ENCODE measurements around the gene GRAP.
"Not testable (repeated sequence)": the region's sequence is repeated elsewhere in the genome, so short reads cannot be mapped to it uniquely, and the experiment has no call there.

The GRAP gene

DNA sequence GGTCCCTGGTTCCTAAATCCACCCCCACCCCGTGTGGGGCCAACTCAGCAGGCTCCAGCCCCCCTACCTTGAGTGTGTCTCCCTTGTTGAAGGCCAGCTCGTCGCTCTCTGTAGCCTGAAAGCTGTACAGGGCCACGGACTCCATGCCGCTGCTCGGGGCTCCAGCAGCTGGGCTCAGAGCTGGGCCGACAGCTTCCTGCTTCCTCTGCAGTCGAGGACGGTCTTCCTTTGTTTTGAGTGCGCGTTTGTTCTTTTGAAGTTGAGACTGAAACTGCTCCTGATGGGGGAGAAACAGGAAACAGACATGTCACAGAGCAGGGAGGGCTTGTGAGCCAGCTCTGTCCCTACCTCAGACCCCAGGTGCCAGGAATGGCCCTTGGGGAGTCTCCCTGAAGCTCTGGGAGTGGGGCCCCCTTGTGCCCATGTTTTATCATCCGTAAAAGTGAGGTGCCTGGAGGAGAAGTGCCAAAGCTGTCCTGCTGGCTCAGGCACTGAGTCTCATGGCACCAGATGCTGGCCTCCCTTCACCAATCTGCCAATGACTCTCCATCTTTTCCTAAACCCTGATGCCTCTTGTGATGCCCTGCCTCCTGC lies at the start of gene GRAP:
GRAP (minus strand) TSS at position 176 of the 594 bp plus-strand sequence; CDS start at position 145, 31 bp downstream.
- FAIRE-seq = not testable (repeated sequence)

DNA sequence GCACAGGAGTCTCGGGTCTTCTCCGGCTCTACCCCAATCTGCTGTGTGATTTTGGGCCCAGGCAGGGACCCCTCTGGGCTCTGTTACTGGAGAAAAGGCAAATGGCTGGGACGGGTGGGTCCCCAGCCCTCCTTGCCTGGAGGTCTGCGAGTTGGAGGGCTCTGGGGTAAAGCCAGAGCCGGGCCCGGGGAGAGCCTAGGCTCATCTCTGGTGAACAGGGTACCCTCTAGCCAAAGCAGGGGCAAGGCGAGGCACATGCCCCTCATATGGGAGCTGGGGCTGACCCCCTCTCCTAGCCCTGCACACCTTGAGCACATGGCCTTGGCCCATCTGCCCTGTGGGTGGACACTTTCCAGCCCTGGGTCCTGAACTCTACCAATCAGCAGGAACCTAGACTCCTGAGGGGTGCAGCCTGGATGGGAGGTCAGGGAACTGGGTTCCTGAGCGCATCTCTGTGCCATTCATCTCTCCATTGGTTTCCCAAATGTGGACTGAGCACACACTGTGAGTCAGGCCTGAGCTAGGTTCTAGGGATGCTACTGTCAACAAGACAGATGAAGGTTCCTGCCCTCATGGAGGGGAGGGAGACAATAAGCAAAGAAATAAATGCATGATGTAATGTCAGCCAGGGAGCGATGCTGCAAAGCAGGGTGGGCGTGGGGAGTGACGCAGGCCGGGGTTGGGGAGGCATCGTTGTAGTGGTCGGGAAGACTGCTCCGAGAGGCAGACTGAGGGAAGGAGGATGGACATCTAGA lies 47.1 kb upstream of the GRAP start:
- FAIRE-seq = not testable (repeated sequence)

DNA sequence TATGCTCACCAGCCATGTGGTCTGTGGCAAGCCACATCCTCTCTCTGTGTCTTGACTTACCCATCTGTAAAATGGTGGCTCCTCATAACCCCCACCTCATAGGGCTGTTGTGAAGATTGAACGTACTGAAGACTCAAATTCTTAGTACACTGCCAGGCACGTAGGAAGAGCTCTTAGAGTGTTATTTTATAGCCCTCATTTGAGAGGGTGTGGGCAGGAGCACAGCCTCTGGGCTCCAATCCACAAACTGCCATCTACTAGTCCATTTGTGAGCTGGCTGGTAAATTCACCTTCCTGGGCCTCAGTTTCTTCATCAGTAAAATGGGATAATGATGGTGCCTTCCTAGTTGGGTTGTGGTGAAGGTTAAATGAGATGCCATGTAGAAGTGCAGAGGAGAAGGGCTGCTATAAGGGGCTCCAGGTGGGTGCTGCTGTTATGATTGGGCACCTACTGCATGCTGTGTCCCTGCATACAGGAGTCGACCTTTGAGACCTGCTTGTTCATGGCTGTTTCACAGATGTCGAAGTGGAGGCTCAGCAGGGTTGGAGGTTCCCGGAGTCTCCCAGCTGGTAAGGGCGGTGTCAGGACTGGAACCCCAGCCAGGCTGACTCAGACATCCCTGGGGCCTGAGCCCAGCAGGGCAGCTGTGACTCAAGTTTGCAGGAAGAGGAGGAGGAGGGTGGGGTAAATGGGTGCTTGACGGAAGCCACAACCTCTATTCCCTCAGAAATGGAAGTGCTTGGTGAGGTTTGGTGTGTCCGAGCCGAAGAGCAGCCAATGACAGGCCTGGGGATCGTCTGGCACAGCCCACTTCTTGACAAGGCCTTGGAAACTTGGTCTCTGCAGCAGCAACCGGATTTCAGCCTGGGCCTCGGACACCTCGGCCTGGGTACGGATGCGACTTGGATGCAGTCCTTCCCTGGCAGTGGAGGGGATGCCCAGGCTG lies 46.3 kb upstream of the GRAP start:
- FAIRE-seq = not testable (repeated sequence)

DNA sequence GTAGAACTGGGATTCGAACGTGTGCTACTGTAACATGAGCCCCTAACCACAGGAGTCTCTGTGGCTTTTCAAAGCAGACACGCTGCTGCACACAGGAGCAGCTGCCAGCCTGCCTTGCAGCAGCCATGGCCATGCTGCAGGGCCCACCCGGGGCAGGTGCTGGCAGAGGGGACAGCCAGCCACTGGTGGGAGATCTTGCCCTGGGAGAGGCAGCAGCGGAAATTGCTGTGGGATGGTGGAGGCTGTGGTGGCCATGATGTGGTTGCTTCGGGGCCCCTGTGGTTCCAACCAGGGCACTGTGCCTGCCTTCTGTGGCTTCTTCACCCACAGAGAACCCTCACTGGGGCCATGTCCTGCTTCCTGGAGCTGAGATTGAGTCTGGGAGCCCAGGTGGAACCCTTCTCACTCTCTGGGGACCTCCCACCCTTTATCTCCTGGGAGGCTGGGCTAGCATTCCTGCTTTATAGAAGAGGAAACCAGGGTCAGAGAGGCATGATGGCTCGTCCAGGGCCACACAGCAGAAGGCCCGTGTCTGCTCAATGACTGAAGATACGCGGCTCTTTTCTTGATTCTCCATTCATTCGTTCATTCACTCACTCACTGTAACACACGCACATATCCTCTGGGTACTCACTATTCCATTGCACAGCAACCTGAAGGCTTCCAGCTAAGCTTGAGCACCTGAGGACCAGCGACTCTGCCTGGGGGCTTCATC lies 43.5 kb upstream of the GRAP start:
- not testable (repeated sequence) for FAIRE-seq

DNA sequence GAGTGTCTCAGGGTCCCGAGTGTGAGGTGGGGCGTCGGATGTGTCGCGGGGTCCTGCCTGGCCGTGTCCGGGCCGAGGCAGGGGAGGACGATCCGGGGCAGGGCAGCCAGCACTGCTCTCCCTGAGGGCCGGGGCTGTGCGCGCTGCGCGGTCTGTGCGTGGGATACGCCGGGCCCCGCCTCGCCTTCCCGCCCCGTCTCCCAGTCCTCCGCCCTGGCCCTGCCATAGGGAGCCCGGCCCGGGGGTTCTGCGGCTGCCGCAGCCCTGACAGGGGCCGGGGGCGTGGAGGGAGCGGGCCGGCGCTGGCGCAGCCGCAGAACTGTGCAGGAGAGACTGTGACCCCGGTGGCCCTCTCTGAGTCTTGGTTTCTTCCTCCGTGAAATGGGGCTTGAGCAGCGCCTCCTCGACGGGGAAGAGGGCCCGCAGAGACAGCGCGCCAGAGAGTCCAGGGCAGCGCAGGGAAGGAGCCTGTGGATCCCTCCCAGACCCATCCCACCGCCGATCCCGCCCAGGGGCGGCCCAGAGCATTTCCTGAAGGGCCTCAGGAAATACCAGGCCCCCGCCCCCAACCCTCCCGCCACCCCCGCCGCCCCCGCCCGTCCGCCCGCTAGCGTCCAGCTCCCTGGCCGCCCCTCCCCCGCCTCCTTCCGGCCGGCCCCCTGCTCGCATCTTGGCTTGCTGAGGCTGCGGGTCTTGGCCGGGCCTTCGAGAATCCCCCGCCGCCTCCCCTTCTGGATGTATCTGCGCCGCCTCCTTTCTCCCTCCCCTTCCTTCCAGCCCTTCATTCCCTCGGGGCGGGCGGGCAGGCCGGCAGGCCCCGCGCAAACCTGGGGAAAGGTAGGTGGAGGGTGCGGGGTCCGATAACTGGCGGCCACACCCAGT lies 42.3 kb upstream of the GRAP start:
- not testable (repeated sequence) for FAIRE-seq

DNA sequence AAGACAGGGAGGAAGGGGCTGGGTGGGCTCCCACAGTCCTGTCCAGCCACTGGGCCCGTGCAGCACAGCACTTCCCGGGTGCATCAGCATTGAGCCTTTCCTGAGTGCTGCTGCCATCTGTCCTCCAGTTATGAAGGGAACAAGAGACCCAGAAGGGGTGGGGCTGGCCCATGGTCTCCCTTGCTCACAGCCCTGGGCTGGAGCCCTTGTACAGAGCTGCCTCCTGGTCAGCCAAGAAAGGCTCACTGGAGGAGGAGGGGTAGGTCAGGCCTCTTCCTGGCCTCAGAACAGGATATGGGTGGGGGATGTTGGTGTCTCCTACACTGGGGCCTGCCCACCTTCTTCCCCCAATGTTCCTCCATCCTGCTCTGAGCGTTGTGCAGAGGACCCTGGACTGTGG lies 30.6 kb upstream of the GRAP start:
- not testable (repeated sequence) for FAIRE-seq

DNA sequence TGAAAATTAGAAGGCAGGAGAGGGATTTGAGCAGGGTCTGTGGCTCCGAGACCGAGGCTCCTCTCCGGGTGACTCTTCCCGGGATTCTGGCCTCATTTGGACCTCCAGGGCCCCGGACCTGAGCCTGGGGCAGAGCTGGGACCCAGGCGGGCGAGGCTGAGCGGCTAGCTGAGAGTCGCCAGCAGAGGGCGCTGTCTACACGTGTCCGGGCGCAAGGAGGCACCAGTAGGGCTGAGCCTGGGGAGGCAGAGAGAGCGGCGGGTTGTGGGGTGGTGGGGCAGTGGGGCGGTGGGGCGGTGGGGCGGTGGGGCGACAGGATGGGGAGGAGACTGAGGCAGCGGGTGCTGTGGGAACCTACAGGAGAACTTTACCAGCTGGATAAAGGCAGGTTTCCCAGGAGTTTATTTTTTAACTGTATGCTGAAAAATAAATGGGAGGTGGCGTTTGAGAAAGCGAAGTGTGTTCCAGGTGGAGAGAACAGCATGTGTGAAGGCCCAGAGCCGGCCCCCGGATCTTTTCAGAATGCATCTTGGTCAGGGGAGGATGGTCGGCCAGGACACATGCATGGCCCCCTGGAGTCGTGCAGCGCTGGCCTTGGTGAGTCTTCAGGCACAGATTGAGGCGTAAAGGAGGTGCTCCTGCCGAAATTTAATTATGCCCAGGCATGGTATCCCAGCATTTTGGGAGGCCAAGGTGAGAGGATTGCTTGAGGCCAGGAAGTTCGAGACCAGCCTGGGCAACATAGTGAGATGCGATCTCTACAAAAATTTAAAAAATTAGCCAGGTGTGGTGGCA lies 29.8 kb upstream of the GRAP start:
- FAIRE-seq = not testable (repeated sequence)

DNA sequence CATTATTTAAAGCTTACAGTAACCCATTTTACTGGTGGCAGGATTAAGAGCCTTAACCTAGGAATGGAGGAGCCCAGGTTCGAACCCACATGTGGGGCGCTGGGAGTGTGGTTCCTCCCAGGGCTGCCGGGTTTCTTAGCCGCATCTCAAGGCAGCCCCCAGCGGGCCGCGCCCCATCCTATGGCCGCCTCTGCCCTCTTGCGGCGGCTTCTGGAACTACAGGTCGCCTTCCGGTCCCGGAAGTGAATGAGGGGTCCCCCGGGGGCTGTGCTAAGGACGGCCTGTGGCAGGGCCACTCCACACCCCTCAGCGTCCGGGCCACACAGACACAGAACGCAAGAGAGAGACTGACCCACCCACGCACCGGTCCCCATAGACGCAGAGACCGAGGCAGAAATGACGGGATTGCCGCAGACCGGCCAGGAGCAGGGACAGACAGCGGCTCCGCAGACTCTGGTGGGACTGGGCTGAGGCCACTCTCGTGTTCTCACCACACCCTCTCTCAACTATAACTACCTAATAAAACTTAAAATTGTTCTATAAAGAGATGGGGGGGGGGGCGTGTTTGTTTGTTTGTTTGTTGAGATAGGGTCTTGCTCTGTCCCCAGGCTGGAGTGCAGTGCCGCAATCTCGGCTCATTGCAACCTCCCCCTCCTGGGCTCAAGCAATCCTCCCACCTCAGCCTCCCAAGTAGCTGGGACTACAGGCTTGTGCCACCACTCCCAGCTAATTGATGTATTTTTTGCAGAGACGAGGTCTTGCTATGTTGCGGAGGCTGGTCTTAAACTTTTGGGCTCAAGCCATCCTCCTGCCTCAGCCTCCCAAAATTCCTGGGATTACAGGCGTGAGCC lies 23.8 kb upstream of the GRAP start:
- FAIRE-seq = not testable (repeated sequence)

DNA sequence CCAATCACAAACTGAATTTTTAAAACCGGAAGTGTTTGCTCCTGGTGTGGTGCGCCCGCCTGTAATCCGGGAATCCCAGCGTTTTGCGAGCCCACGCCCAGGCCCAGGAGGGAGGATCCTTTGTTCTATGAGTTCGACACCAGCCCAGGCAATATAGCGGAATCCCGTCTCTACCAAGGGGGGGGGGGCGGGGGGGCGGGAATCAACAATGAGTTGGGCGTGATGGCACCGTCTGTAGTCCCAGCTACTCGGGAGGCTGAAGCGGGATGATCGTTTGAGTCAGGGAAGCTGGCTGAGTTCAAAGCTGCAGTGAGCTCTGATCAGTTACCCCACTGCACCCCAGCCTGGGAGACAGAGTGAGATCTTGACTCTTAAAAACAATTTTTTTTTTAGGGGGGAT lies 17.6 kb upstream of the GRAP start:
- not testable (repeated sequence) for FAIRE-seq

DNA sequence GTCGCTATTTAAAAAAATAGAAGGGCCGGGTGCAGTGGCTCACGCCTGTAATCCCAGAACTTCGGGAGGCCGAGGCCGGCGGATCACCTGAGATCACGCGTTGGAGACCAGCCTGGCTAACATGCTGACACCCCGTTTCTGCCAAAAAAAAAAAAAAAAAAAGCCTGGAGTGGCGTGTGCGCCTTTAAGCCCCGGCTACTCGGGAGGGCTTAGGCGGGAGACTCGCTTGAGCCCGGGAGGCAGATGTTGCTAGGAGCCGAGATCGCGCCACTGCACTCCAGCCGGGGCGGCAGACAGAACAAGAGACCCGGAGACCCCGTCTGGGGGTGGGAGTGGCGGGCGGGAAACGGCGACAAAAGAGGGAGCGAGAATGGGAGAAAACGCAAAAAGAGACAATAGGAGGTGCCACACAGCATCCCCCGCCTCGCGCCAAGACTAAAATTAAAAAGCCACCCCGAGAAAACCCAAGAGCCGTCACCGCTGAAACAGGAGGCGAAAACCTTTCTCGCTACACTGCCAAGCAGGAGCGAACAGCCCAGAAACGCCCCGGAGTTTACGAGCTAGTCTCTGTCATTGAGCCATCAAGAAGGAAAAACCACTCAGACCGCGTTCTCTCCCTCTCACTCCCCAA lies 16.7 kb upstream of the GRAP start:
- FAIRE-seq = not testable (repeated sequence)

DNA sequence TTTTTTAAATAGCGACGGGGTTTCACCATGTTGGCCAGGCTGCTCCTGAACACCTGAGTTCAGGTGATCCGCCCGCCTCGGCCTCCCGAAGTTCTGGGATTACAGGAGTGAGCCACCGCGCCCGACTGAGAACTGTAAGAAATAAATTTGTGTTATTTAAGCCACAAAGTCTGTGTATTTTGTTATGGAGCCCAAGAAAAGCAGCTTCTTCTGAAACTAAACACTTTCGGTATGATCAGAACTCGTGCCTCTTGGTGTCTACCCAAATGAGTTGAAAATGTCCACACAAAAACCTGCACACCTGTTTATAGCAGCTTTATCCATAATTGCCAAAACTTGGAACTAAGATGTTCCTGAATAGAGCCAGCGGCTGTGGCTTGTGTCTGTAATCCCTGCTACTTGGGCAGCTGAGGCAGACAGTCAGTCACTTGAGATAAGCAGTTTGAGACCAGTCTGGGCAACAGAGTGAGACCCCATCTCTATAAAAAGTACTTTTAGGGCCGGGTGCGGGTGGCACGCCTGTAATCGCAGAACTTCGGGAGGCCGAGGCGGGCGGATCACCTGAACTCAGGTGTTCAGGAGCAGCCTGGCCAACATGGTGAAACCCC lies 16.1 kb upstream of the GRAP start:
- not testable (repeated sequence) for FAIRE-seq

DNA sequence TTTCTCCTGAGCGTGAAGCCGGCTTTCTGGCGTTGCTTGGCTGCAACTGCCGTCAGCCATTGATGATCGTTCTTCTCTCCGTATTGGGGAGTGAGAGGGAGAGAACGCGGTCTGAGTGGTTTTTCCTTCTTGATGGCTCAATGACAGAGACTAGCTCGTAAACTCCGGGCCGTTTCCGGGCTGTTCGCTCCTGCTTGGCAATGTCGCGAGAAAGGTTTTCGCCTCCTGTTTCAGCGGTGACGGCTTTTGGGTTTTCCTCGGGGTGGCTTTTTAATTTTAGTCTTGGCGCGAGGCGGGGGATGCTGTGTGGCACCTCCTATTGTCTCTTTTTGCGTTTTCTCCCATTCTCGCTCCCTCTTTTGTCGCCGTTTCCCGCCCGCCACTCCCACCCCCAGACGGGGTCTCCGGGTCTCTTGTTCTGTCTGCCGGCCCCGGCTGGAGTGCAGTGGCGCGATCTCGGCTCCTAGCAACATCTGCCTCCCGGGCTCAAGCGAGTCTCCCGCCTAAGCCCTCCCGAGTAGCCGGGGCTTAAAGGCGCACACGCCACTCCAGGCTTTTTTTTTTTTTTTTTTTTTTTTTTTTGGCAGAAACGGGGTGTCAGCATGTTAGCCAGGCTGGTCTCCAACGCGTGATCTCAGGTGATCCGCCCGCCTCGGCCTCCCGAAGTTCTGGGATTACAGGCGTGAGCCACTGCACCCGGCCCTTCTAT lies 15.4 kb upstream of the GRAP start:
- FAIRE-seq = not testable (repeated sequence)

DNA sequence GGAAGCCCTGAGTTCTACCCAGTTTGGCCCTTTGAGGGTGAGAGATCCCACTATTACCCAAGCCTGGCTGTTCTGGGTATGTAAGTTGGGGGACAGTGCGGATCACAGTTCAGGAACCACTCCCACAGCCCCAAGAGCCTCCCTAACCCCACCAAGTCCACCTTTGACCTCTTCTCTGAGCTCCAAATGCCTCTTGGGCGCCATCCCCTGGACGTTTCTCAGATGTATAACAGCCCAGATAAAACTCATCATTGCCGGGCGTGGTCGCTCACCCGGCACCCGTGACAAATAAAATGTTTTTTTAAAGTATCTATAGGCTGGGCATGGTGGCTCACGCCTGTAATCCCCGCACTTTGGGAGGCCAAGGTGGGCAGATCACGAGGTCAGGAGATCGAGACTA lies 8.7 kb upstream of the GRAP start:
- FAIRE-seq = not testable (repeated sequence)

DNA sequence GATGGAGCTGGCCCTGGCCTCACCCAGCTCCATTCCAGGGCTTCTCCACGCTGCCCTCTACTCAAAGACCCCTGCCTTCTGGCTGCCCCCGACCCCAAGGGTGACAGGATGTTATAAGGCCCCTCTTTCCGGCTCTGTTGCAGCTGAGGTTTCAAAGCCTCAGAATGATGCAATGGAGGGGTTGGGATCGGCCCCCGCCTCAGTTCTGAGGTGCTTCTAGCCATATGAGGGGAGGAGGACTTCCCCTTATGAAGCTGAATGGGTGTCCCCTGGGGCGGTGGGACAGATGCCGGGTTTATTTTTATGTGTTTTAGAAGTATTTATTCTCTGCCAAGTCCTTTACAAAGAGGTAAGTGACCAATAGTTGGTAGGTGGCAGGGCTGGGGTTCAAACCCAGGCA lies 2.1 kb upstream of the GRAP start:
- FAIRE-seq = not testable (repeated sequence)

DNA sequence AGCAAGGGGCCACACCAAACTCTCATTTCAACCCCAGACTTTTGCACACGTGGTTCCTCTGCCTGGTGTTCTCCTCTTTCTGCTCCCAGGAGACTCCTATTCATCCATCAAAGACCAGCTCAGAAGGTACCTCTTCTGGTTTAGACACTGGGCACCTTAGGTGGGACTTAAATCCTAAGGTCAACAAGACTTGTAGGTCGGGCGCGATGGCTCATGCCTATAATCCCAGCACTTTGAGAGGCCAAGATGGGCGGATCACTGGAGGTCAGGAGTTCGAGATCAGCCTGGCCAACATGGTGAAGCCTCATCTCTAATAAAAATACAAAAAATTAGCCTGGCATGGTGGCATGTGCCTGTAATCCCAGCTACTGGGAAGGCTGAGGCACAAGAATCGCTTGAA lies 753 bp upstream of the GRAP start:
- FAIRE-seq = not testable (repeated sequence)

DNA sequence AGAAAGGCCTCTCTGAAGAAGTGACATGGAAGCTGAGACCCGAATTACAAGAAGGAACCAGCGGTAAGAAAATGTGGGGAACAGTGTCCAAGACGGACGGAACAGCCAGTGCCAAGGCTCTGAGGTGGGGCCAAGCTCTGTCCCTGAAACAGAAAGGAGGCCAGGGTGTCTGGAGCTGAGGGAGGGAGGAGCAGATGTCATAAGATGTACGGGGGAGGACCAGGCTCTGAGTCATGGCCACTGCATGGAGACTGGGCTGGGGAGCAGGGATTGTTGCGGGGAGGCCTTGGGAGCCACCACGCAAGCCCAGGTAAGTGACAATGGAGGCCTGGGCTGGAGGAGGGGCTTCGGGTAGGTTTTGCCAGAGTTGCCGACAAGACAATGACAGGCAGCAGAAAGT lies 2.1 kb downstream of the GRAP start:
- FAIRE-seq = not testable (repeated sequence)

DNA sequence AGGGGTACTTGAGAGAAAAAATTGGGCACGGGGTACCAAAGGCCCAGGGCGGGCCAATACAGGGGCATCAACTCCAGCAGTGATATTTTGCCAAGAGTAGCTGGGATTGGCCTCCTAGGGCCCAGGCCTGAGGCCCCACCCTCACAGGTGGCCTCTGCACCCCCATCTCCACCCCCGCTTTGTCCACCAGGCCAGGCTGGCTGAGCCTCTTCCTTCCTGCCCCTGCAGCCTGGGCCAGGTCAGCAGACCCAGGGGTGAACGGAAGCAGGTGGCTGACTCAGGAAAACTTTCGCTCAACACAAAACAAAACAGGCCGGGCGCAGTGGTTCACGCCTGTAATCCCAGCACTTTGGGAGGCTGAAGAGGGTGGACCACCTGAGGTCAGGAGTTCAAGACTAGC lies 3.7 kb downstream of the GRAP start:
- not testable (repeated sequence) for FAIRE-seq

DNA sequence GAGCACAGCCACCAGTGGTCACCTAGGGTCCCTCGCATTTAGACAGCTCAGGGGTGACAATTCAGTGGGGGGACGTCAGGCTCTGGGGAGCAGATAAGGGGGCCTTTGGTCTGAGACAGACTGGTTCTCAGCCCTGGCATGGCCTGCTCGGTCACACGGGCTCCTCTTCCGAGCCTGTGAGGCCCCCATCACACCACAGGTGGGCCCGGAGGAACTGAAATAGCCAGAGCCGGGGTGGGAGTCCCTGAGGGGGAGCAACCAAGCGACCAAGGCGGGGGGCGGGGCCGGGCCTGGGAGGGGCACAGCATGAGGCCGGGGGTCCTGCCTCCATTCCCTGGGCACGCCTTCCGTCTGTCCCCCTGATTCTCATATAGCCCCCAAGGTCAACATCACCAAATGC lies 4.4 kb downstream of the GRAP start:
- FAIRE-seq = not testable (repeated sequence)
